Lung (tissue), 12 donors: ENCODE data around the gene CREB5. TPM values are rescaled to one million over a fixed set of nuclear protein-coding genes. Genes with fewer than 3 reads are reported as not detected.

Experiments
- ATAC-seq: fragments of 200-7000 bp; cut with Tn5 transposase; one replicate; pipeline ENCODE4 v1.9.1; 2020; ENCODE audit warnings: moderate number of reproducible peaks; ENCODE audit not compliant: insufficient read depth, low FRiP score
- DNase-seq, 3 donors: peaks; one replicate each; pipeline ENCODE4 v3.0.0-alpha.2; 2013 to 2017
- H3K27ac ChIP-seq, 2 donors: one replicate each; pipeline ENCODE4 v1.5.1; 2013; ENCODE audit warnings: mild to moderate bottlenecking in 2 of 2, moderate library complexity in 2 of 2, control low read depth in 1 of 2, inconsistent platforms in 1 of 2, low read depth in 1 of 2, low read length in 1 of 2
- H3K27me3 ChIP-seq, 3 donors: one replicate each; pipeline ENCODE4 v1.5.1; 2013; ENCODE audit warnings: low read length in 2 of 3; ENCODE audit not compliant: control insufficient read depth in 3 of 3, insufficient read depth in 3 of 3
- H3K36me3 ChIP-seq, 4 donors: one replicate each; pipeline ENCODE4 v1.5.1; 2013; ENCODE audit warnings: low read length in 4 of 4, mild to moderate bottlenecking in 1 of 4, moderate library complexity in 1 of 4; ENCODE audit not compliant: control insufficient read depth in 4 of 4, insufficient read depth in 4 of 4
- H3K4me1 ChIP-seq, 5 donors: one replicate each; pipeline ENCODE4 v1.5.1; 2013; ENCODE audit warnings: low read length in 5 of 5, mild to moderate bottlenecking in 2 of 5, moderate library complexity in 1 of 5; ENCODE audit not compliant: control insufficient read depth in 5 of 5, insufficient read depth in 5 of 5
- H3K4me3 ChIP-seq: one replicate; pipeline ENCODE4 v1.5.1; 2013; ENCODE audit warnings: mild to moderate bottlenecking, control low read depth, moderate library complexity
- H3K9ac ChIP-seq, 2 donors: one replicate each; pipeline ENCODE4 v1.5.1; 2013; ENCODE audit warnings: low read length in 2 of 2, control low read depth in 1 of 2; ENCODE audit not compliant: insufficient read depth in 1 of 2
- H3K9me3 ChIP-seq, 4 donors: one replicate each; pipeline ENCODE4 v1.5.1; 2013; ENCODE audit warnings: low read length in 3 of 4, mild to moderate bottlenecking in 1 of 4, moderate library complexity in 1 of 4; ENCODE audit not compliant: control insufficient read depth in 4 of 4, insufficient read depth in 3 of 4
- WGBS, 2 donors: extraction: QIAGEN DNeasy Blood & Tissue Kit; methylation state at CpG; one replicate each; pipeline ENCODE4 v1.1.7; 2013; 5-methylcytosine and 5-hydroxymethylcytosine counted together
- polyA plus RNA-seq, 2 donors: library from polyadenylated mRNA; stranded (reverse); fragments of 200-250 nt; gene quantifications; one replicate each; pipeline ENCODE4 v1.2.1, GENCODE V29; 2013
- total RNA-seq, 2 donors: library from RNA; depleted of rRNA in 1 of 2; stranded (reverse); fragments of >200 nt in 1 of 2; gene quantifications; one replicate each; pipeline ENCODE4 v1.2.1, GENCODE V29; 2014 to 2021
- TF ChIP-seq, protein P1 (sequence below): IDR thresholded peaks from 2 replicates; pipeline ENCODE4 v1.5.1; 2012; ENCODE audit warnings: mild to moderate bottlenecking; ENCODE audit errors: control extremely low read depth, extremely low read depth
- donor health status: control.
- donor health status: control.
- donor health status: Bipolar disorder and iron deficiency.
- donor health status: healthy.
- donor health status: DM: yes; HTN: yes; CAD: no.

The CREB5 gene
- total and polyA plus RNA-seq, 4 donors, result 2.7 to 23.1 (median 9.6) TPM

DNA sequence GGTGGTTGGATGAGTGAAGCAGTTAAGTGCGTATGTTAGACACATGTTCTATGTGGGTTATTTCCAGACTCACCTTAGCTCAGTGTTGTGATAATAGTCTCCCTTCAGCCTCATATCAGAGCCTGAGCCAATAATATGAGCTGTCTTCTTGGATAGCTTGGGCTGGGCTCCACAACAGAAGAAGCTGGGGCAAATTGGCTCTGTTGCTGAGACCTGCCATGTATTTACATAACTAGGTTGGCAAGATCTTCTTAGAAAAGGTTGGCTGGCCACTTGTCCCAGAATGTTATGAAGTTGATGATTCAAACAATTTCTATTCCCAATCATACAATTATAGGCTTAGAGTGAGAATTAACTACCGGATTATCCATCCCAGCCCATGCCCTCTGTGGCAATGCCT lies 35.7 kb upstream of the CREB5 start:
- no peak for DNase-seq
- no peaks in the 10 kb centered on the region for H3K27me3 ChIP-seq
- no peak overlapping the region for H3K9ac ChIP-seq
- 95 to 97% methylated on average over 2 of the region's 2 CpGs for WGBS, 2 donors
- no peaks in the 10 kb centered on the region for H3K36me3 ChIP-seq
- H3K9me3 ChIP-seq, result no peaks in the 10 kb centered on the region
- H3K4me1 ChIP-seq, result peaks cover 0 to 9% (median 0%) of the 10 kb centered on the region in 5 donors
- H3K27ac ChIP-seq, result no peak overlapping the region
- TF ChIP-seq, protein P1, sequence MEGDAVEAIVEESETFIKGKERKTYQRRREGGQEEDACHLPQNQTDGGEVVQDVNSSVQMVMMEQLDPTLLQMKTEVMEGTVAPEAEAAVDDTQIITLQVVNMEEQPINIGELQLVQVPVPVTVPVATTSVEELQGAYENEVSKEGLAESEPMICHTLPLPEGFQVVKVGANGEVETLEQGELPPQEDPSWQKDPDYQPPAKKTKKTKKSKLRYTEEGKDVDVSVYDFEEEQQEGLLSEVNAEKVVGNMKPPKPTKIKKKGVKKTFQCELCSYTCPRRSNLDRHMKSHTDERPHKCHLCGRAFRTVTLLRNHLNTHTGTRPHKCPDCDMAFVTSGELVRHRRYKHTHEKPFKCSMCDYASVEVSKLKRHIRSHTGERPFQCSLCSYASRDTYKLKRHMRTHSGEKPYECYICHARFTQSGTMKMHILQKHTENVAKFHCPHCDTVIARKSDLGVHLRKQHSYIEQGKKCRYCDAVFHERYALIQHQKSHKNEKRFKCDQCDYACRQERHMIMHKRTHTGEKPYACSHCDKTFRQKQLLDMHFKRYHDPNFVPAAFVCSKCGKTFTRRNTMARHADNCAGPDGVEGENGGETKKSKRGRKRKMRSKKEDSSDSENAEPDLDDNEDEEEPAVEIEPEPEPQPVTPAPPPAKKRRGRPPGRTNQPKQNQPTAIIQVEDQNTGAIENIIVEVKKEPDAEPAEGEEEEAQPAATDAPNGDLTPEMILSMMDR, result no peak
- no peak overlapping the region for H3K4me3 ChIP-seq
- ATAC-seq, result no peak

- Histone ChIP-seq H3K27me3 (no peaks in the 10 kb centered on the region), H3K4me1 (peaks cover 0 to 15% (median 3%) of the 10 kb centered on the region in 5 donors), H3K9ac (no peak overlapping the region), H3K9me3 (no peaks in the 10 kb centered on the region), H3K4me3 (no peak overlapping the region), H3K27ac (no peak overlapping the region), H3K36me3 (no peaks in the 10 kb centered on the region)
- TF ChIP-seq, protein P1, result no peak
- 79 to 82% methylated on average over 3 of the region's 3 CpGs for WGBS, 2 donors
- ATAC-seq (no peak), DNase-seq (no peak)
Measured at GRCh38 chr7:28378574-28379149, 33.7 kb upstream of the CREB5 start.

DNA sequence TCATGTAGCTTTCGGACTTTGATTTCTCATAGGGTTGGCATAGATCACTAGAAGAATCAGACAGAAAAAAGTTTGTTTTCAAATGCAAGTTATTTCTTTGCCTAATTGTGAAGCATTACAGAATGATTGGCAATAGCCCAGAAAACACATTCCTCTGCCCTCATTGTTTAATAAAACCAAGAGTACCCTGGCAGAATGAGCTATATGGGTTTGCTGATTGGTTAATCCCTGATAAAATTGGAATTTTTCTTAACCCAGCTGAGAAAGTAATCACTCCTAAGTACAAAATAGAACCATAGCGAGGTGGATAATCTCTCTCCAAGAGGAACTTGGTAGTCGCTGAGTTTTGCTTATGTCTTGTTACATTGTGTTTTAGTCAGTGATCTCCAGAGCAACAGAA lies 30.9 kb upstream of the CREB5 start:
- peaks cover 0 to 15% (median 3%) of the 10 kb centered on the region in 5 donors for H3K4me1 ChIP-seq
- no peak for ATAC-seq
- no peak overlapping the region for H3K27ac ChIP-seq
- H3K4me3 ChIP-seq, result no peak overlapping the region
- 52 to 77% methylated on average over 3 of the region's 3 CpGs for whole genome bisulfite sequencing, 2 donors
- peak overlapping the region in 1 of 2 donors; percentile 24 for H3K9ac ChIP-seq
- H3K27me3 ChIP-seq, result no peaks in the 10 kb centered on the region
- peak in 2 of 3 donors; percentile 62 to 78 for DNase-seq
- TF ChIP-seq, protein P1, result no peak
- H3K36me3 ChIP-seq, result no peaks in the 10 kb centered on the region
- H3K9me3 ChIP-seq, result no peaks in the 10 kb centered on the region

- Histone ChIP-seq H3K27ac (no peak overlapping the region), H3K9ac (no peak overlapping the region), H3K27me3 (no peaks in the 10 kb centered on the region), H3K36me3 (no peaks in the 10 kb centered on the region), H3K4me1 (peaks cover 0 to 15% (median 3%) of the 10 kb centered on the region in 5 donors), H3K9me3 (no peaks in the 10 kb centered on the region), H3K4me3 (no peak overlapping the region)
- ATAC-seq, result no peak
- no peak for DNase-seq
- TF ChIP-seq, protein P1, result no peak
- 81 to 85% methylated on average over 5 of the region's 5 CpGs for WGBS, 2 donors
Measured at GRCh38 chr7:28382144-28382543, 30.2 kb upstream of the CREB5 start.
